Measurements from ENCODE around the gene ITIH4.

Gene ITIH4

DNA sequence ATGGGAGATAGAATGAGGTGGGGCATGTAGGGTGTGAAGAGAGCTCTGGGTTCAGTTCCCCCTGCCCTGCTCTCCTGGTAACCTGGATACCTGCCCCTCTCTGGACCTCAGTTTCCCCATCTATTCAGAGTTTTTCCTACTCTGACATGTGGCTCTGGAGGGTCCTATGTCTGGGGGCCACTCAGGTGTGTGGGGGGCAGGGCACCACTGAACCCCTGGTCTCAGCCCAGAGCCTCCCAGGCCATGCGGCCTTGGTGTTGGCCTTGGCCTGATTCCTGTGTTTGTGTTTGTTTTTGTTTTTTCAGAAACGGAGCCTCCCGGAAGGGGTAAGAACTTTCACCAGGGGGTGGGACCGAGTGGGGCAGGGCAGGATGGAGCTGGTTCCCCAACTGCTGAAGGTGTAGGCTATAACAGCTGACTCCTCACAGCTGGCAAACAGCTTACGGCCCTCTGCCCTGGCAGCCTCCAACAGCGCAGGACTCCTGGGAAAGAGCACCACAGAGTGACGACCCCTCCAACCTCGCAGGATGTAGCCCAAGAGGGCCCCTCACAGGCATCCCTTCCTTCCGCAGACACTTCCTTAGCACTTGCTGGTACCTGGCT, 35.1 kb downstream of the ITIH4 start:
- DNase-seq: no peak

DNA sequence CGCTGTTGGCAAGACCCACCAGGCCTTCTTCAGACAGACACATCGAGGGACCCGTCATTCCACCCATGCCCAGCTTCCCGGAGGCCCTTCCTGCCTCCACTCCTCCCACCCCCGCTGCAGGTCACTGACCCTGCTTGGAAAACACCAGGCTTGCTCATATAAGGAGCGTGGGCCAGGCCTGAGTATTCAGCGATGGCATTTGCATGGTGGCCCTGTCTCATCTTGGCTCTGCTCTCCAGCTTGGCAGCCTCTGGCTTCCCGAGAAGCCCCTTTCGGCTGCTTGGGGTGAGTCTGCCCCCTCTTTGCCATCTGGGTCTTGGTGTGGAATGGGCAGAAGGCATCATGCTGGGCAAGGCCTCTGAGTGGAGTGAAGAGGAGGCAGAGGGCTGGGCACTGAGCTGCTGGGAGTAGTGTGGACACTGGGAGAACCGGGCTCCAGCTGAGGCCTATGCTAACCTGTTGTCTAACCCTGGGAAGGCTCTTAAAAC, 35.8 kb downstream of the ITIH4 start, which contains the start of gene ITIH3:
Gene ITIH3 (plus strand): TSS at position 185 of the 488 bp plus-strand sequence. CDS start 8 bp downstream, at position 193.
- no peak for DNase-seq

DNA sequence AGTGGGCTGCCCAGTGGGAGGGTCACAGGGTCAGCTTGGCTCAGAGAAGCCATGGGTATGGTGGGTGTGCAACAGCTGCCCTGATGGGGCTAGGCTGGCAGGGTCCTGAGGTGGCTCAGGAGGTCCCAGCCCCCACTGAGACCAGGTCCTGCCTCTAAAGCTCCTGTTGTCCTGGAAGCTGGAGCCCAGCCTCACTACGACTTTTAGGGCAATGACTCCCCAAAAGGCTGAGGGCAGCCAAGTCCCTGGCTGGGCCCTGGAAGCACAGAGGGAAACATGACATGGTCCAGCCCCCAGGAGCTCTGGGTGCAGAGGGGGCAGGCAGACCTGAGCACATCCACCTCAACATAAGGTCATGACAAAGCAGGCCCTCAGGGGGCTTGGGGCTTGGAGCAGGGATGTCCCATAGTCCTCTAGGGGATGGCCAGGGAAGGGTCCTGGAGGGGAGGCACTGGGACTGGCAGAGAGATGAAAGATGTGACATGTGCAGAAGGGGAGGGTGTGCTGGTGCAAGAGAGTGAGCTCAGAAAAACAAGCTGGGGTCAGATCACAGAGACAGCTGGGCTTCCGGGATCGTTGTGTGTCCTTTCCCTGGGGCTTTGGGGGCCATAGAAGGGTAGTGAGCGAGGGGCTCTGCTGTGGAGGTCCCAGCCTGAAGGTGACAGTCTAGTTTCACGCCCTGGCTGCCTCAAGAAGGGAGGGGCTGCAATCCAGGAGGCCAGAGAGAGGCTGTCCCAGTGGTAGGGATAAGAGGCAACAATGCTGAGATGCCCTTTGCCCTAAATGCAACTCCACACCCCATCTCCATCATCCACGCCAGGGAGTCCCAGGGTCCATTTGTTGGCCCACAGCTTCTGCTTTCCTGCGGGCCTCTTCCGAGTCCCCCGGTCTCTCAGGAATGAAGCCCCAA, 36.5 kb downstream of the ITIH4 start:
- no peak for DNase-seq

DNA sequence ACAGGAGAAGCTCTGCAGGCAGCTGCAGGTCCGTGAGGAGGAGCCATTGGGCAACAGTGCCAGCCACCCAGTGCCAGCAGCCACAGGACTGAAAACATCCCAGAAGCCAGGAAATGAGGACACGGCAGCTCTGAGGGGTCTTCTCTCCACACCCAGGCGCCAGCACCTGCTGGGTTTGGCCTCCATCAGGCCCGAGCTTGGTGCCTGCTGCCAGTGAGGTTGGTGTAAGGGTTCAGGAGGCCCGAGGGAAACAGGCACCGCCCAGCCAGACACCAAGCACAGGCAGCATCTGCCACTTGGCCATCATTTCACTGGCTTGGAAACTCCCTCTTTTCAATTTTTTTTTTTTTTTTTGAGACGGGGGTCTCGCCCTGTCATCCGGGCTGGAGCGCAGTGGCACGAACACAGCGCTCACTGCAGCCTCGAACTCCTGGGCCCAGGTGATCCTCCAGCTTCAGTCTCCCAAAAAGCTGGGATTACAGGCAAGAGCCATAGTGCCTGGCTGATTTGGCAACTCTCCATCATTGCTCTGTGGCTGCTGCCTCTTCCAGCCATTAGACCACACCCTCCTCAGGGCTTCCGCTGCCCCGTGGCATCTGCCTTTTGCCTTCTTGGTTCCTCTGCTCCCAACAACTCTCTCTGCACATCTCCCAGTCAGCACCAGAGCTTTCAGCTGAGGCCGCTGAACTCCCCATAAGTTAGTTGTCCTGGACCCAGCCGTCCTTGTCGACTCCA, 37.3 kb downstream of the ITIH4 start:
- no peak for DNase-seq

DNA sequence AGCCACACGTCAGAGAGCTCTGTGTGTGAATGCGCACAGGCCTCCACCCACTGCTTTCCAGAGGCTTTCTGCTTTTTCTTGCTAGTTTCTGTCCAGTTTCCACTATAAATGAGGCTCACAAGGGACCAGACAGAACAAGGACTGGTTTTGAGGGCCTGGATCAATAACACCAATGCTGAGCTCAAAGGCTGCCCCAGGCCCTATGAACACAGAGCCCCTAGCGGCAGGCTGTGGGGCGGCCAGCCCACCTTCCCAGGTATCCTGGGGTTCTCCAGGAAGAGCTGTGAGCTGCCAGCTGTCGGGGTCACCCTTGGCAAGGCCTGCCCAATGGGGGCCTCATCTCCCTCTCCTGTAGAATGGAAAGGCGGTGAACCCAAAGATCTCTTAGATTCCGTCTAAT, 38.1 kb downstream of the ITIH4 start:
- no peak for DNase-seq

DNA sequence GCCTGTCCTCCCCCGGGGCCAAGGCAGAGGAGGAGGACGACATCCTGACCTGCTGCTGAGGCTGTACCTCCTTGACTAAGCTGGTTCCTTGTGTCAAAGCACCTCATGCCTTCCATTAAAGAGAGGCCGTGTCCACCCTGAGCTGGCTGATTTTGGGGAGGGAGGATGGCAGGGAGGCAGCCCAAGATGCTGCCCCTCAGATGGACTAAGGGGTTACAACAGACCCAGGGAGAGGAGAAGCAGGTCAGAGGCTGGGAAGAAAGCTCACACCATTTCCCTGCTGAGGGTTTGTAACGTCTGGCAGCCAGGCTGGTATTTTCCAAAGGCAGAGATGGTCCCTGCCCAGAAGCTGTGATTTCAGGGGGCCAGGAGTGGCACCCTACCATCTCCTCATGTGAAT, 38.5 kb downstream of the ITIH4 start:
- DNase-seq: no peak

DNA sequence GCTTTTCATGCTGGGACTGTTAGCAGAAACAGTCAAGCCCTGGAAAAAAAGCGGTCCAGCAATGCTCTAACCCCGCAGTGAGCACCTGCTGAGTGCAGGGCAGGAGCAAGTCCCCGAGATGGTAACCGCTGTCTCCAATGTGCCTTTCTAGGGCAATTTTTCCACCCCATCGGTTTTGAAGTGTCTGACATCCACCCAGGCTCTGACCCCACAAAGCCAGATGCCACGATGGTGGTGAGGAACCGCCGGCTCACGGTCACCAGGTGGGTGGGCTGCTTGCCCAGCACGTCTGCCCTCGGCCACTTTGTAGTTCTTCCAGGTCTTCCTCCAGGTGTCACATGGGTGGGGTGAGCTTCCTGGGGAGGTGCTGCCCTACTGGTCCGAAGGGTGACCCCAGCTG, 39.1 kb downstream of the ITIH4 start:
- DNase-seq: no peak

DNA sequence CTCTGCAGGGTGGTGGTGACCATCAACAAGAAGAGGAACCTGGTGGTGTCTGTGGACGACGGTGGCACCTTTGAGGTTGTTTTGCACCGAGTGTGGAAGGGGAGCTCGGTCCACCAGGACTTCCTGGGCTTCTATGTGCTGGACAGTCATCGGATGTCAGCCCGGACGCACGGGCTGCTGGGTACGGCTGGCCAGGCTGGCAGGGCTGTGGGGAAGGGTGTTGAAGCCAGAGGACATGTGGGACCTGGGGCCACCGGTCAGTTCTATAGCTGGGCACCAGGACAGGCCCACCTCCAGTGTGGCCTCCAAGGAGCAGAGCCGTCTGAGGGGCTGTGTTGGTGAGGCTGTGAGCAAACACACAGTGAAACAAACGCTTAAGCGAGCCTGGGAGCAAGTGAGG, 39.7 kb downstream of the ITIH4 start:
- DNase-seq: no peak

DNA sequence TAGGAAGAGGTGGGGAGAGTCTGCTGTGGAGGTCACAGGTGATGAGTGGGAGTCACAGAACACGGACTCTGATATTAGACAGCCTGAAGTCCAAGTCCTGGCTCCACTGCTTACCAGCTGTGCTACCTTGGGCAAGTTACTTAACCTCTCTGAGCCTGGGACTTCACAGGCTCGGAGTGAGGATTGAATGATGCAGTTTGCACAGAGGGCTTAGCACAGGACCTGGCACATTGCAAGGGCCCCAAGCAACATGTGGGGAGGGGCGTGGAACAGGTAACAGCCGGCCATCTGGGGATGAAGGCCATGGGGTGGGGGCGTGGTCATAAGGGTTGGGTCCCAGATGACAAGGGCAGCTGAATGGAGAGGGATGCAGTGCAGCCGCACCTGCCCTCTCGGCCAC, 40.1 kb downstream of the ITIH4 start:
- no peak for DNase-seq

DNA sequence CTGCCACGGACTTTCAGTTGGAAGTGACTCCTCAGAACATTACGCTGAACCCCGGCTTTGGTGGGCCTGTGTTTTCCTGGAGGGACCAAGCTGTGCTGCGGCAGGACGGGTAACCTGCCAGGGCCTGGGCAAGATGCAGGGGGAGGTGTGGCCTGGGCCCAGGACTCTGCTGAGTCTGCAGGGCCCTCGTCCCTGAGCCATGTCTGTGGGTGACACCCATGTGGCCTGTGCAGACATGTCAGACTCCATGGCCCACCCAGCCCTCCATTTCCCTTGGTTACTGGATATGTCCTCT, 40.8 kb downstream of the ITIH4 start:
- DNase-seq: no peak

DNA sequence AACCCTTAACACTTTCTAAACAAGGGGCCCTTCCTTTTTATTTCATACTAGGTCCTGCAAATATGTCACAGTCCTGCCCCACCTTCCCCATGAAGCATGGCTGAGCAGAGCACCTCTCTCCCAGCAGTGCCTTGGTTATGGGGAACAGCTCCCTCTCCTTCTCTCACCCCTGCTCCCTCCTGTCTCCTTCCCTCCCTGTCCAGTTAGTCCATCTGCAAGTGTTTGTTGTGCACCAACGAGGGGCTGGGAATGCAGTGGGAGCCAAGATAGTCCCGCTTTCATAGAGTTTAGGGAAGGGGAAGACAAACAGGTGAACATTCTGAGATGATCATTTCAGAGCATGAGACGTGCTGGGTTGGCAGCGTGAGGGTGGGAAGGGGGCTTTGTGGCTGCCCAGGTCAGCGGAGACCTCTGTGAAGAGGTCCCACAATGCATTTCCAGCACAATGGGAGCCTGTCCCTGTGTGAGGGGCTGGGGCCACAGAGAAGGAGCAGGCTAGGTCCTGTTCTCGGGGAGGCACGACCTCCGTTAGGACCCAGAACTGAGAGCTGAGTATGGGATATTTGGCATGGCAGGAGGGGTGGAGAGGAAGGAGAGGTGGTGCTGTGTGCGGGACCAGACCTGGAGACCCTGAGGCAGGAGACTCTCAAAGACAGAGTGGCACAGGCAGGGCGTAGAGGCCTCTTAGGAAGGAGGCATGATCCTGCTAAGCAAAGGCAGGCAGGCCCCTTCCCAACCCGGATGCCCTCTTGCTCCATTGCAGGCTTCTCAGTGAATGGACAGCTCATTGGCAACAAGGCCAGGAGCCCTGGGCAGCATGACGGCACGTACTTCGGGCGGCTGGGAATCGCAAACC, 41.4 kb downstream of the ITIH4 start:
- DNase-seq: no peak

DNA sequence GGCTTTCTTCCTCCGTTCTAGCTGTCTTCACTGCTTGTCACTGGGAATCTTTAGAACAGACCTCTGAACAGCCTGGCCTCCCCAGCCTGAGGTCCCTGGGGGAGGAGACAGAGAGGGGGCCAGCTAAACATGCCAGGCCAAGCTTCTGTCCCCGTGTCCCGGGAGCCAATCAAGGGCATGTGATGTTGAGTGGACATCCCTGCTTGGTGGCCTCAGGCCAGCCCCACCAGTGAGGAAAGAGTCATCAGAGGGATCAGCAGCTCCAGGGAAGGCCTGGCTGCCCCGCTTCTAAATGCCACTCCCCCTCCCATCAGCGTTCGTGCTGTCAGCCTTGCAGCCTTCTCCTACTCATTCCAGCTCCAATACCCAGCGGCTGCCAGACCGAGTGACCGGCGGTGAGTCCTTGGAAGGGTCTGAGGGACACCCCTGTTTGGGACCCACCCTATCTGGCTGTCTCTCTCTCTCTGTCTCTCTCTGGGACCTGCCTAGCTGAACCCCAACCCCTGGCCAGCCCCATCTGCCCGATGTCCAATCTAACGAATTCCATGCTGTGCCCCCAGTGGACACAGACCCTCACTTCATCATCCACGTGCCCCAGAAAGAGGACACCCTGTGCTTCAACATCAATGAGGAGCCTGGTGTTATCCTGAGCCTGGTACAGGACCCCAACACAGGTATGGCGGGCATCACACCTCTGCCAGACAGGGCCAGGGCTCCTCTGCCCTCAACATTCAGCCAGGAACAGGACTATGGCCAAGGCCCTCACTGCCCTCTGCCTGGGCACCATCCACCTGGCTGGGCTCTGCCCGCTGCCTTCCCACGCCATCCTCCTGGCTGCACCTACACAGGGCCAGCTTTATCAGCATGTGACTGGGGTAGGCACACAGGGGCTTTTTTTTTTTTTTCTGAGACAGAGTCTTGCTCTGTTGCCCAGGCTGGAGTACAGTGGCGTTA, 42.5 kb downstream of the ITIH4 start:
- DNase-seq: no peak

DNA sequence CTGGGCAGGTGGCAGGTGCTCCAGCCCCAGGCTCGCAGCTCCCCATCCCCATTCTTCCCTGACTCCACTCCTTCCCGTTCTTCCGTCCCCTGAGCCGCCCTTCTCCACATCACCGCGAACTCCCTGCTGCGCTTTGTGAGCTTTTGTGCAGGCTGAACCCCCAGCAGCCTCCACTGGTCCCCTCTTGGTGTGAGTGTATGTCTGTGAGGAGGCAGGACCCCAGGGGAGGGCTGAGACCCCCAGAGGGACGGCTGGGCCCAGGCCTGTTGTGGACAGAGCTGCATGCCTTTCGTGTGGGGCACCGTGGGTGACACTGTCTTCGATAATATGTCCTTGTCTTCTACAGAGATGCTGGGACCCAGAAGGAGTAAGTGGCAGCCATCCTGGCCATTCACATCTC, 43.2 kb downstream of the ITIH4 start:
- DNase-seq: no peak

DNA sequence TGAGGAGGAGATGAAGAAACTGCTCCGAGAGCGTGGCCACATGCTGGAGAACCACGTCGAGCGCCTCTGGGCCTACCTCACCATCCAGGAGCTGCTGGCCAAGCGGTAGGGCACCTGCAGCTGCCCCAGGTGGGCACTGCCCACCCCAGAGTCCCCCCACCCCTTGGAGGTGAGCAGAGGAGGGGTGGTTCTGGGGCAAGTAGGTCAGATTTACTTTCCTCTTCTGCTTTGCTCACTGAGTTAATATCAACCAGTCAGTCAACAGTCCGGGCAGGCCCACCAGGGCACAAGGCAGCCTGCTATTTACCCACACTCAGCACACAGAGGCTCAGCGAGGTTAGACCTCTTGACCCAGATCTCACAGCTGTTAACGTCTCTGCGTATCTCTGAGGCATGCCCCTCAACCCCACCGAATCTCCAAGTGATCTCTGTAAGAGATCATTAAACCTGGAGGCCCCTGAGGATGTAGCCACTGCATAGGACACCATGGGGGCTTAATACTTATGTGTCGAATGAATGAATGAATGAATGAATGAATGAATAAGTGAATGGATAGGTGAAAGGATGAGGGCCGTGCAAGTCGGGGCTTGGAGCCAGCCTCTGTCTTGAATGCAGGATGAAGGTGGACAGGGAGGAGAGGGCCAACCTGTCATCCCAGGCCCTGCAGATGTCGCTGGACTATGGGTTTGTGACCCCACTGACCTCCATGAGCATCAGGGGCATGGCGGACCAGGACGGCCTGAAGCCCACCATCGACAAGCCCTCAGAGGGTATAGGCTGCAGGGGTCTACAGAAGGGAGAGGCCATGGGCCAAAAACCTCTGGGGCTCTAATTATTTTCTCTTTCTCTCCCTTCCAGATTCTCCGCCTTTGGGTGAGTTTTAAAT, 43.9 kb downstream of the ITIH4 start:
- no peak for DNase-seq

DNA sequence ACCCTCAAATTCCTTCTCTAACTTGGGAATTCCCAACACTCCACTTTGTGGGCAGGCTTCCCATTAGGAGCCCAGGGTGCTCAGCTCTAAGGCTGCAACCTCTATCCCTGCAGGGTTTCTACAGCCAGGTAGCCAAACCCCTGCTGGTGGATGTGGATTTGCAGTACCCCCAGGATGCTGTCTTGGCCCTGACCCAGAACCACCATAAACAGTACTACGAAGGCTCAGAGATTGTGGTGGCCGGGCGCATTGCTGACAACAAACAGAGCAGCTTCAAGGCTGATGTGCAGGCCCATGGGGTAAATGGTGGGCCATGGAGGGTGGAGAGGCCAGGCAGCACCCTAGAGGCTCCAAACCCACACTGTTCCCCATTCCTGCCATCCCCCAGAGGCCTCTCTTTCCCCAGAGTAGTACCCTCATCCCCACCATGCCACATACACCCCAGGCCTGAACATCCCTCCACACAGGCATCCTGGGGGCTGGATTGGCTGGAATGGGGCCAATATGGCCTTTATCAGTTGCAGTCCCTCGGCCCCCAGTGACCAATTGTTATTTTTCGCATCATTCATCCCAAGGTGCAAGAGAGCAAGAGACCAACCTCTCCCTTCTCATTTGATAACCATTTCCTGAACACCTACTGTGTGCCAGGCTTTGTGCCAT, 45.4 kb downstream of the ITIH4 start:
- DNase-seq: no peak

DNA sequence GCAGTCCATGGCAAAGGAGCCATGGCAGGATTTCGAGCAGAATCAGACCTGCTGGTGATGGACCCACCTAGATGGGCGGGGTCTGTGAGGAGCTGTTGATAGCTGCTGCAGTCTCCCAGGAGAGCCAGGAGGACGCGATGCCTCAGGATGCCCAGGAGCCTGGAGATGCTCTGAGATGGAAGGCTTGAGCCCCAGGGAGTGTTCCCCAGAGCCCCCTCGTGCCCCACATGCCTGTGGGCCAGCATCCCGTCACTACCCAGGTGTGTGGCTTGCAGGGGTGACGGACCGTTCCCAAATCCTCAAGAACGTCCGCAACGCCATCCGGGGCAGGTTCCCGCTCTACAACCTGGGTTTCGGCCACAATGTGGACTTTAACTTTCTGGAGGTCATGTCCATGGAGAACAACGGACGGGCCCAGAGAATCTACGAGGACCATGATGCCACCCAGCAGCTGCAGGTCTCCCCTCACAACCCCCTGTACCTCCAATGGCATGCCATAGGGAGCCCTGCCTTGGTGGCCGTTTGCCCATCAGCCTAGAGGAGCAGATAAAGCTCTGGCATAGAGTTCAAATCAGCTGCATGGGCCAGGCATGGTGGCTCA, 46.4 kb downstream of the ITIH4 start:
- DNase-seq: no peak

DNA sequence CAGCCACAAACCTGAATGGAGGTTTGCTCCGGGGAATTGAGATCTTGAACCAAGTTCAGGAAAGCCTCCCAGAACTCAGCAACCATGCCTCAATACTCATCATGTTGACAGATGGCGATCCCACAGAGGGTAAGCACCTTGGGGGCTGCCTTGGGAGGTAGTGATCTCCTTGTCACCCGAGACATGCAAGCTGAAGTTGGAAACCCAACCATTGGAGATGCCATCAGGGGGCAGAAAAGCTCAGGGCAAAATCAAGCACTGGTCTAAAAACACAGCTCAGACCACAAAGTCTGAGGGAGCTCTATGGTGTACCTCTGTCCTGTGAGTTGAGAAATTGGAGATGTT, 47.3 kb downstream of the ITIH4 start:
- DNase-seq: no peak

DNA sequence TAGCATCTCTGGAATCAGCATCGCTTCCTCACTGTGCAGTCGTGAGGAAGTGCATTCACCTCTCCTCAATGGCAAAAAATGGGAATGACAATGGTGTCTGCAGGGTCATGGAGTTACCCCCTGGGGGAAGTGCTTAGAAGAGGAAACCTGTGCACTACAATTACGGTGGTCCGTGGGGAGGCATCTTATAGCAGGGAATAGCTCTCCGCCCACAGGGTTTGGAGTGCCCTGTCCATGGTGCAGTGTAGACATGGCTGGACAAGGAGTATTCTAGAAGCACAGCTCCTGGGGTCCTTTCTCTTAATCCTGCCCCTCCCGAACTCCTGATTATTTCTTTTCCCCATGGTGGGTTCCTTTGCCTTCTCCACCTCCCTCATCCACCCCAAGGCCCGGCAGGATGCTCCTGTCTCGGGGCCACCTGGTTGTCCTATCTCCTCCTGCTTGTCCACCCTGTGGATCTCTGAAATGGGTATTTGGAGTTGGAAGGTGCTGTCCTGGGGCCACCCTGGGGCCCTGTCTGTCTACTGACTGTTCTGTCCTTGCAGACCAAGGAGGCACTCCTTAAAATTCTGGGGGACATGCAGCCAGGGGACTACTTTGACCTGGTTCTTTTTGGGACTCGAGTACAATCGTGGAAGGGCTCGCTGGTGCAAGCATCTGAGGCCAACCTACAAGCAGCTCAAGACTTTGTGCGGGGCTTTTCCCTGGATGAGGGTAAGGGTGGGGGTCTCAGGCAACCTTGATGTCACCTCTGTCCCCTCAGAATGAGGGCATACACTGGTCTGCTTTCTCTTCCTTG, 47.9 kb downstream of the ITIH4 start:
- no peak for DNase-seq

DNA sequence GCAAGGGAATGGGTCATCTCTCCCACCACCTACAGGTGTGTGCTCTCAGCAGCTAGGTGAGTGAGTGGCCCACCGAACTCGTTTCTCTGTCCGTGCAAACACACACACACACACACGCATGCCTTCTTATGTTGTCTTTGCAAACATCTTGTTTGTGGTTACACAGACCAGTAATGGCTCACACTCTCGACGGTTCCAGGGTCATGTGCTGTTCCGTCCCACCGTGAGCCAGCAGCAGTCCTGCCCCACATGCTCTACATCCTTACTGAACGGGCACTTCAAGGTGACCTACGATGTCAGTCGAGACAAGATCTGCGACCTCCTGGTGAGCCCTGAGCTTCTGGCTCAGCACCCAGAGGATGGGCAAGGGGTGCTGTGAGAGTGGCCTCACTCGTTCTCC, 48.7 kb downstream of the ITIH4 start:
- no peak for DNase-seq

Measured in activated CD4-positive, alpha-beta T cell treated with anti-CD3 and anti-CD28 coated beads, Interleukin-2, amount 50 U/mL, for 1 hour (primary cell).